Stimulated activated CD4-positive, alpha-beta T cell treated with anti-CD3 and anti-CD28 coated beads, Interleukin-1b, Interleukin-23, amount 100 ng/mL, for 24 hours (primary cell): ENCODE data around the gene DIP2B.

Experiments
- DNase-seq, 4 experiments: peaks; one replicate each; pipeline ENCODE4 v3.0.0-alpha.2; 2020; ENCODE audit warnings: low read depth in 4 of 4, low spot score in 1 of 4

The DIP2B gene

GRCh38 chr12:50723865-50724264 is 219.1 kb downstream of the DIP2B start:
- DNase-seq, result no peak

- no peak for DNase-seq
Observed at GRCh38 chr12:50725011-50725942, 220.5 kb downstream of the DIP2B start.

GRCh38 chr12:50727466-50727865 is 222.7 kb downstream of the DIP2B start:
- no peak for DNase-seq

GRCh38 chr12:50728417-50728816 is 223.6 kb downstream of the DIP2B start:
- DNase-seq, result no peak

- DNase-seq, result no peak
Observed at GRCh38 chr12:50728841-50729240, 224.1 kb downstream of the DIP2B start.

GRCh38 chr12:50732591-50732990 is 227.8 kb downstream of the DIP2B start:
- no peak for DNase-seq

- no peak for DNase-seq
Observed at GRCh38 chr12:50733706-50734105, 228.9 kb downstream of the DIP2B start.

GRCh38 chr12:50734409-50735263 is 229.9 kb downstream of the DIP2B start:
- DNase-seq, result peak in 1 of 4 experiments; percentile 2

- DNase-seq, result no peak
Observed at GRCh38 chr12:50739611-50740010, 234.8 kb downstream of the DIP2B start.

GRCh38 chr12:50740307-50740706 is 235.5 kb downstream of the DIP2B start:
- DNase-seq, result no peak

GRCh38 chr12:50742776-50743175 is 238.0 kb downstream of the DIP2B start:
- DNase-seq, result no peak

GRCh38 chr12:50745861-50746260 is 241.1 kb downstream of the DIP2B start:
- no peak for DNase-seq

- DNase-seq, result no peak
Observed at GRCh38 chr12:50746431-50746830, 241.6 kb downstream of the DIP2B start.

GRCh38 chr12:50747817-50748216 is 243.0 kb downstream of the DIP2B start:
- no peak for DNase-seq

- no peak for DNase-seq
Observed at GRCh38 chr12:50749459-50749882, 244.7 kb downstream of the DIP2B start.

GRCh38 chr12:50750366-50750765 is 245.6 kb downstream of the DIP2B start:
- DNase-seq, result no peak

- DNase-seq, result no peak
Observed at GRCh38 chr12:50751948-50752721, 247.3 kb downstream of the DIP2B start.

- DNase-seq, result no peak
Observed at GRCh38 chr12:50753232-50753769, 248.5 kb downstream of the DIP2B start.

GRCh38 chr12:50763639-50764285 is 259.0 kb downstream of the DIP2B start, which contains the start of gene ATF1:
TSS of gene ATF1 (plus strand) at chr12:50764101. CDS start at chr12:50780146, 16,045 bp downstream.
- peak; percentile 52 to 83 (median 76) for DNase-seq
